Gastrocnemius medialis (tissue), 4 donors: ENCODE data around the gene BCL2L2. TPM values are rescaled to one million over a fixed set of nuclear protein-coding genes. Genes with fewer than 3 reads are reported as not detected.
A peak's percentile ranks its signal among the peaks of the same experiment; 100 is the strongest.
"Not testable (repeated sequence)": the region's sequence is repeated elsewhere in the genome, so short reads cannot be mapped to it uniquely, and the experiment has no call there.

ENCODE experiments used
- ATAC-seq, 2 donors: fragments of 150-250 bp; one replicate each; pipeline ENCODE4 v1.9.1; 2016
- DNase-seq, 2 donors: peaks; one replicate each; pipeline ENCODE4 v3.0.0-alpha.2; 2019
- H3K27ac ChIP-seq, 4 donors: fragments of 200-600 bp; sonication (generic); 1 replicate in 1 of 4; 2 replicates in 3 of 4; pipeline ENCODE4 v1.5.1; 2016 to 2018; ENCODE audit warnings: mild to moderate bottlenecking in 2 of 4, moderate library complexity in 1 of 4
- H3K27me3 ChIP-seq, 3 donors: fragments of 200-600 bp; sonication (generic) in 2 of 3; 1 replicate in 1 of 3; 2 replicates in 2 of 3; pipeline versions ENCODE4 v1.5.1 to v1.6.0; 2016 to 2019; ENCODE audit warnings: mild to moderate bottlenecking in 1 of 3, moderate library complexity in 1 of 3
- H3K36me3 ChIP-seq, 2 donors: fragments of 200-600 bp; sonication (generic) in 1 of 2; one replicate each; pipeline ENCODE4 v1.5.1; 2017 to 2018
- H3K4me1 ChIP-seq, 2 donors: fragments of 200-600 bp; sonication (generic) in 1 of 2; one replicate each; pipeline ENCODE4 v1.5.1; 2016 to 2017; ENCODE audit warnings: mild to moderate bottlenecking in 2 of 2
- H3K4me3 ChIP-seq, 4 donors: fragments of 200-600 bp; sonication (generic) in 3 of 4; 1 replicate in 1 of 4; 2 replicates in 3 of 4; pipeline ENCODE4 v1.5.1; 2016 to 2019; ENCODE audit warnings: mild to moderate bottlenecking in 2 of 4
- H3K9me3 ChIP-seq, 3 donors: fragments of 200-600 bp; sonication (generic) in 2 of 3; 1 replicate in 1 of 3; 2 replicates in 2 of 3; pipeline ENCODE4 v1.5.1; 2016 to 2019
- CTCF ChIP-seq, 5 experiments: fragments of 450-650 bp in 3 of 5; fragments of 200-600 bp in 2 of 5; sonication (generic) in 2 of 5; IDR thresholded peaks in 4 of 5; conservative IDR thresholded peaks in 1 of 5; 1 replicate in 4 of 5; 2 replicates in 1 of 5; pipeline ENCODE4 v1.5.1; 2016 to 2019; ENCODE audit warnings: antibody characterized with exemption in 5 of 5, mild to moderate bottlenecking in 3 of 5, moderate library complexity in 3 of 5
- POLR2A ChIP-seq, 2 donors: fragments of 450-650 bp; IDR thresholded peaks; one replicate each; pipeline ENCODE4 v1.6.1; 2017; ENCODE audit warnings: antibody characterized with exemption in 2 of 2, mild to moderate bottlenecking in 2 of 2, moderate library complexity in 2 of 2
- in situ Hi-C, 4 donors: fragments of 200-750 bp; cut with MboI; loops; one replicate each; pipeline versions ENCODE4 v1.15.0 to v1.8.0; 2017; ENCODE audit warnings: low sequenced_read_pairs in 4 of 4
- intact Hi-C: fragments of 100-400 bp; cut with DNase I; formaldehyde crosslinking; loops from one replicate; pipeline ENCODE4 v1.15.1; 2023; ENCODE audit warnings: low total_unique reads
- total RNA-seq, 4 donors: library from RNA; depleted of rRNA; stranded (reverse); fragments of >200 nt; gene quantifications; one replicate each; pipeline versions ENCODE4 v1.1.0 to v1.2.3, GENCODE V29; 2016

Gene BCL2L2
- total RNA-seq, 4 donors from 2014 or later, result 13.4 to 24.9 (median 23.8) TPM

DNA sequence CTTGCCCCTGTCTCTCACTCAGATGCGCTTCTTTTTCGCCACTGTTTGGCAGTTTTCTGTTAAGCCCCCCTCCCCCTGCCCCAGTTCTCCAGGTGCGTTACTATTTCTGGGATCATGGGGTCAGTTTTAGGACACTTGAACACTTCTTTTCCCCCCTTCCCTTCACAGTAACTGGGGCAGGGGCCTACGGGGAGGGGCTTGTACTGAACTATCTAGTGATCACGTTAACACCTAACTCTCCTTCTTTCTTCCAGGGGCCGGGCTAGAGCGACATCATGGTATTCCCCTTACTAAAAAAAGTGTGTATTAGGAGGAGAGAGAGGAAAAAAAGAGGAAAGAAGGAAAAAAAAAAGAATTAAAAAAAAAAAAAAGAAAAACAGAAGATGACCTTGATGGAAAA is 18.4 kb downstream of the BCL2L2 start:
- intact Hi-C loops, result loop anchor here (5.0 to 10.0 kb wide), 3 partner anchors 58 to 560 kb away; partner anchors contain the start of genes OXA1L and THTPA
- Histone ChIP-seq H3K9me3 (no peaks in the 10 kb centered on the region), H3K36me3 (peaks cover 0 to 34% of the 10 kb centered on the region in 2 donors), H3K27ac (no peak overlapping the region), H3K4me3 (no peak overlapping the region), H3K27me3 (no peaks in the 10 kb centered on the region), H3K4me1 (peaks cover 13 to 25% of the 10 kb centered on the region in 2 donors)
- TF ChIP-seq CTCF (IDR thresholded peaks at IDR 0.05 in 4 of 5, conservative IDR thresholded peaks at IDR 0.05 in 1 of 5), result no peak
- TF ChIP-seq POLR2A (IDR thresholded peaks at IDR 0.05), result no peak
- ATAC-seq (no peak), DNase-seq (no peak)
- in situ Hi-C loops, result loop anchor here (5.0 to 25.0 kb wide), 10 partner anchors 57 to 1112 kb away; partner anchors contain the start of genes AP1G2 (in 2 of the 4), NGDN (in 2 of the 4), THTPA (in 2 of the 4) and ZFHX2 (in 2 of the 4)

- in situ Hi-C loops (loop anchor here (5.0 to 25.0 kb wide), 7 partner anchors 57 to 239 kb away; partner anchors contain the start of genes AP1G2 (in 2 of the 4), NGDN (in 2 of the 4), THTPA (in 2 of the 4) and ZFHX2 (in 2 of the 4)), intact Hi-C loops (loop anchor here (5.0 to 10.0 kb wide), 2 partner anchors 58 to 561 kb away; partner anchors contain the start of gene OXA1L)
- not testable (repeated sequence) for DNase-seq, H3K27ac ChIP-seq, H3K9me3 ChIP-seq, ATAC-seq, H3K27me3 ChIP-seq, H3K4me3 ChIP-seq
- H3K36me3 ChIP-seq, result peaks cover 0 to 34% of the 10 kb centered on the region in 2 donors
- peaks cover 13 to 18% of the 10 kb centered on the region in 2 donors for H3K4me1 ChIP-seq
These were observed 19.1 kb downstream of the BCL2L2 start for GRCh38 chr14:23325746-23326145.

DNA sequence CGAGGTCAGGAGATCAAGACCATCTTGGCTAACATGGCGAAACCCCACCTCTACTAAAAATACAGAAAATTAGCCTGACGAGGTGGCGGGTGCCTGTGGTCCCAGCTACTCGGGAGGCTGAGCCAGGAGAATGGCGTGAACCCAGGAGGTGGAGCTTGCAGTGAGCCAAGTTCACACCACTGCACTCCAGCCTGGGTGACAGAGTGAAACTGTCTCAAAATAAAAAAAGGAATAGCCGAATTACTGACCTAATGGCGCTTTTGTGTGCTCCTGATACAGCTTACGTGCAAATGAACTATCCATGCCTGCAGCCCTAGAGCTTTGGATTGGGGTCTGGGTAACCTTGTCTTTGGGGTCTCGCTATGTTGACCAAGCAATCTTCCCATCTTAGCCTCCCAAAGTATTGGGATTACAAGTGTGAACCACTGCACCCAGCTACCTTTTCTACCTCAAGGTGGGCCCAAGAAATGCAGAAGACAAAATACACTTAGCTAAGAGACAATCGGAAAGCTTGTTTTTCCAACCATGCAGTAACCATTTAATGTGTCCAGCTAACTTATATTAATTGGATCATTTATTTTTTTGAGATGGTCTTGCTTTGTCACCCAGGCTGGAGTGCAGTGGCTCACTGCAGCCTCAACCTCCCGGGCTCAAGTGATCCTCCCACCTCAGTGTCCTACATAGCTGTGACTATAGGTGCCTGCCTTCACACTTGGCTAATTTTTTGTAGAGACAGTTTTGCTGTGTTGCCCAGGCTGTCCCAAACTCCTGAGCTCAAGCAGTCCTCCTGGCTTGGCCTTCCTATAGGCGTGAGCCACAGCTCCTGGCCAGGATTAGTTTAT is 20.1 kb downstream of the BCL2L2 start:
- H3K27ac ChIP-seq, result peak overlapping the region in 1 of 4 donors; percentile 19
- DNase-seq (no peak), ATAC-seq (no peak)
- peaks cover 13 to 18% of the 10 kb centered on the region in 2 donors for H3K4me1 ChIP-seq
- no peaks in the 10 kb centered on the region for H3K27me3 ChIP-seq
- H3K9me3 ChIP-seq, result no peaks in the 10 kb centered on the region
- in situ Hi-C loops, result loop anchor here (5.0 to 25.0 kb wide), 7 partner anchors 56 to 238 kb away; partner anchors contain the start of genes AP1G2 (in 2 of the 4), NGDN (in 2 of the 4), THTPA (in 2 of the 4) and ZFHX2 (in 2 of the 4)
- intact Hi-C loops, result loop anchor here (5.0 to 10.0 kb wide), 2 partner anchors 59 to 562 kb away; partner anchors contain the start of gene OXA1L
- no peak overlapping the region for H3K4me3 ChIP-seq
- no peak for TF ChIP-seq POLR2A (IDR thresholded peaks at IDR 0.05)
- no peak for TF ChIP-seq CTCF (IDR thresholded peaks at IDR 0.05 in 4 of 5, conservative IDR thresholded peaks at IDR 0.05 in 1 of 5)
- H3K36me3 ChIP-seq, result peaks cover 0 to 34% of the 10 kb centered on the region in 2 donors

GRCh38 chr14:23327947-23328744 is 21.5 kb downstream of the BCL2L2 start:
- ATAC-seq (peak; percentile 57 to 90), DNase-seq (peak; percentile 38 to 59)
- Histone ChIP-seq H3K36me3 (peaks cover 0 to 27% of the 10 kb centered on the region in 2 donors), H3K9me3 (no peaks in the 10 kb centered on the region), H3K4me3 (no peak overlapping the region), H3K27me3 (no peaks in the 10 kb centered on the region), H3K27ac (no peak overlapping the region), H3K4me1 (peaks cover 2 to 7% of the 10 kb centered on the region in 2 donors)
- intact Hi-C loops (loop anchor here (1.0 to 10.0 kb wide), 4 partner anchors 52 to 563 kb away; partner anchors contain the start of gene OXA1L), in situ Hi-C loops (loop anchor here (5.0 to 25.0 kb wide), 7 partner anchors 54 to 237 kb away; partner anchors contain the start of genes AP1G2 (in 2 of the 4), NGDN (in 2 of the 4), THTPA (in 2 of the 4) and ZFHX2 (in 2 of the 4))
- TF ChIP-seq CTCF (IDR thresholded peaks at IDR 0.05 in 4 of 5, conservative IDR thresholded peaks at IDR 0.05 in 1 of 5) (peak; percentile 79 to 85 (median 81)), POLR2A (IDR thresholded peaks at IDR 0.05) (no peak)
